WTC11 (cell line): Measurements from ENCODE around the gene RTL5. TPM values are rescaled to one million over a fixed set of nuclear protein-coding genes. Genes with fewer than 3 reads are reported as not detected.

Experiments used
- ATAC-seq: fragments of 200-7000 bp; cut with Tn5 transposase; 2 replicates; pipeline ENCODE4 v1.10.0; 2021; ENCODE audit warnings: mild to moderate bottlenecking, moderate library complexity
- CTCF ChIA-PET: fragments of 300-600 bp; sonication (Branson Sonifier 250); formaldehyde crosslinking; loops from one replicate; lab custom pipeline; 2021; ENCODE audit warnings: antibody characterized with exemption; lab: Charles Lee
- POLR2A ChIA-PET: fragments of 350-600 bp; sonication (Branson Sonifier 250); formaldehyde crosslinking; loops from one replicate; lab custom pipeline; 2021; ENCODE audit warnings: antibody characterized with exemption; lab: Charles Lee
- DNase-seq: peaks from one replicate; pipeline ENCODE4 v3.0.0; 2021; ENCODE audit warnings: low spot score
- H3K27ac Mint-ChIP-seq: 2 replicates; pipeline ENCODE4 v1.8.0; 2021; ENCODE audit warnings: mixed read lengths
- H3K27me3 Mint-ChIP-seq: 2 replicates; pipeline ENCODE4 v1.8.0; 2021; ENCODE audit warnings: low read depth, mild to moderate bottlenecking, moderate library complexity, mixed read lengths
- H3K36me3 Mint-ChIP-seq: 2 replicates; pipeline ENCODE4 v1.8.0; 2021; ENCODE audit warnings: mixed read lengths
- H3K4me1 Mint-ChIP-seq: 2 replicates; pipeline ENCODE4 v1.8.0; 2022; ENCODE audit warnings: mixed read lengths
- H3K4me3 Mint-ChIP-seq: 2 replicates; pipeline ENCODE4 v1.8.0; 2021; ENCODE audit warnings: mild to moderate bottlenecking, moderate library complexity, mixed read lengths
- H3K9me3 Mint-ChIP-seq: 2 replicates; pipeline ENCODE4 v1.8.0; 2021; ENCODE audit warnings: mixed read lengths
- CBFB ChIP-seq: sonication (generic); formaldehyde crosslinking; IDR thresholded peaks from 2 replicates; pipeline ENCODE4 v1.8.1; 2022; ENCODE audit warnings: mild to moderate bottlenecking, low read depth, missing genetic modification reagents
- IRF2 ChIP-seq: sonication (generic); formaldehyde crosslinking; IDR thresholded peaks from 2 replicates; pipeline ENCODE4 v1.8.0; 2022; ENCODE audit warnings: low read depth, missing genetic modification reagents, borderline replicate concordance
- JAZF1 ChIP-seq: fragments of 250-450 bp; sonication (Bioruptor Pico); IDR thresholded peaks from 2 replicates; pipeline ENCODE4 v1.9.0; 2021; ENCODE audit warnings: moderate library complexity, mild to moderate bottlenecking, inconsistent platforms
- NFE2L1 ChIP-seq: sonication (generic); formaldehyde crosslinking; IDR thresholded peaks from 2 replicates; pipeline ENCODE4 v1.8.1; 2023; ENCODE audit warnings: missing genetic modification reagents
- NR3C1 ChIP-seq: sonication (generic); formaldehyde crosslinking; conservative IDR thresholded peaks from 2 replicates; pipeline ENCODE4 v1.8.1; 2023; ENCODE audit warnings: low read depth, mild to moderate bottlenecking, missing genetic modification reagents
- TEAD1 ChIP-seq: sonication (generic); formaldehyde crosslinking; IDR thresholded peaks from 2 replicates; pipeline ENCODE4 v1.8.0; 2022; ENCODE audit warnings: mild to moderate bottlenecking, missing genetic modification reagents
- TEAD4 ChIP-seq: sonication (generic); formaldehyde crosslinking; IDR thresholded peaks from 2 replicates; pipeline ENCODE4 v1.8.0; 2022; ENCODE audit warnings: mild to moderate bottlenecking, missing genetic modification reagents
- ZBTB21 ChIP-seq: sonication (generic); formaldehyde crosslinking; IDR thresholded peaks from 2 replicates; pipeline ENCODE4 v1.8.1; 2023; ENCODE audit warnings: mild to moderate bottlenecking, missing genetic modification reagents, borderline replicate concordance
- ZNF138 ChIP-seq: sonication (generic); formaldehyde crosslinking; conservative IDR thresholded peaks from 2 replicates; pipeline ENCODE4 v1.8.1; 2022; ENCODE audit warnings: mild to moderate bottlenecking, moderate library complexity, missing genetic modification reagents
- ZNF232 ChIP-seq: sonication (generic); formaldehyde crosslinking; IDR thresholded peaks from 2 replicates; pipeline ENCODE4 v1.8.0; 2022; ENCODE audit warnings: mild to moderate bottlenecking, missing genetic modification reagents
- total RNA-seq: library from RNA; stranded (reverse); gene quantifications from 3 replicates; pipeline ENCODE4 v1.2.3, GENCODE V29; 2021
- TF ChIP-seq, protein P1 (sequence below): sonication (generic); formaldehyde crosslinking; IDR thresholded peaks from 2 replicates; pipeline ENCODE4 v1.8.1; 2023; ENCODE audit warnings: mild to moderate bottlenecking, missing genetic modification reagents, moderate library complexity
- TF ChIP-seq, protein P2 (sequence below): sonication (generic); formaldehyde crosslinking; IDR thresholded peaks from 2 replicates; pipeline ENCODE4 v1.8.0; 2023; ENCODE audit warnings: missing genetic modification reagents
- TF ChIP-seq, protein P3 (sequence below): fragments of 200-600 bp; IDR thresholded peaks from 2 replicates; pipeline ENCODE4 v1.8.0; 2022; ENCODE audit warnings: antibody characterized with exemption
- TF ChIP-seq, protein P4 (sequence below): sonication (generic); formaldehyde crosslinking; IDR thresholded peaks from 2 replicates; pipeline ENCODE4 v1.8.1; 2023; ENCODE audit warnings: mild to moderate bottlenecking, missing genetic modification reagents
- TF ChIP-seq, protein P5 (sequence below): sonication (generic); formaldehyde crosslinking; IDR thresholded peaks from 2 replicates; pipeline ENCODE4 v1.8.1; 2022; ENCODE audit warnings: low read depth, mild to moderate bottlenecking, moderate library complexity, missing genetic modification reagents, borderline replicate concordance
- TF ChIP-seq, protein P6 (sequence below): sonication (generic); formaldehyde crosslinking; IDR thresholded peaks from 2 replicates; pipeline ENCODE4 v1.8.1; 2022; ENCODE audit warnings: low read depth, missing genetic modification reagents, borderline replicate concordance
- TF ChIP-seq, protein P7 (sequence below): sonication (generic); formaldehyde crosslinking; IDR thresholded peaks from 2 replicates; pipeline ENCODE4 v1.8.1; 2022; ENCODE audit warnings: mild to moderate bottlenecking, missing genetic modification reagents, moderate library complexity, borderline replicate concordance

Gene RTL5
- total RNA-seq, 1 experiment from 2014 or later, result 1.3 TPM

DNA sequence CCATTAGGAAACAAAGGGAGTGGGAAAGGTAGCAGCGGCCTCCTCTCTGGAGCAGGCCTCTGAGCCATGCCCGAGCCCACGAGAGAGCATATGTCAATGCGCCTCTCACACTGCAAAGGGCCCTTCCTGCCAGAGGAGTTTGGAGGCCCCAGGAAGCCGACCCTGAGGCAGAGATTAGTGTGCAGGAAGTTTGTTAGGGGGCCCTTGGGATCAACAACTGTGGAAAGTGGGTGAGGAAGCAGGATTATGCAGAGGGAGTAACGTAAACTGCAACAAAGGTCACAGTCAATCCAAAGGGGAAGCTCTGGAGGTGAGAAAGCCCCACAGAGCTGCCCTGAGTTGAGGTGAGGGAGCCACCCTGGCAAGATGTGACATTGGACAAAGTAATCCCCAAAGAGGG, 17.4 kb downstream of the RTL5 start:
- ATAC-seq, result no peak
- H3K36me3 Mint-ChIP-seq, result no peaks in the 10 kb centered on the region
- no peaks in the 10 kb centered on the region for H3K27me3 Mint-ChIP-seq
- ChIA-PET POLR2A (interaction anchor here (1.1 kb wide), 1 partner anchor 39 kb away, joined by 3 read pairs; no protein-coding TSS in a partner anchor), CTCF (interaction anchor here (0.9 to 1.1 kb wide), 2 partner anchors 16 to 92 kb away, joined by 3 to 4 read pairs; no protein-coding TSS in a partner anchor)
- no peak overlapping the region for H3K4me3 Mint-ChIP-seq
- no peak for DNase-seq
- no peak overlapping the region for H3K27ac Mint-ChIP-seq
- H3K9me3 Mint-ChIP-seq, result no peaks in the 10 kb centered on the region
- TF ChIP-seq ZNF232 (no peak), CBFB (CRISPR knock-in tag) (no peak), NFE2L1 (CRISPR knock-in tag) (no peak), TEAD4 (CRISPR knock-in tag) (no peak), ZNF138 (CRISPR knock-in tag) (no peak), NR3C1 (CRISPR knock-in tag) (no peak), TEAD1 (CRISPR knock-in tag) (no peak), IRF2 (CRISPR knock-in tag) (no peak), JAZF1 (CRISPR knock-in tag) (no peak), ZBTB21 (no peak)
- TF ChIP-seq, protein P1, sequence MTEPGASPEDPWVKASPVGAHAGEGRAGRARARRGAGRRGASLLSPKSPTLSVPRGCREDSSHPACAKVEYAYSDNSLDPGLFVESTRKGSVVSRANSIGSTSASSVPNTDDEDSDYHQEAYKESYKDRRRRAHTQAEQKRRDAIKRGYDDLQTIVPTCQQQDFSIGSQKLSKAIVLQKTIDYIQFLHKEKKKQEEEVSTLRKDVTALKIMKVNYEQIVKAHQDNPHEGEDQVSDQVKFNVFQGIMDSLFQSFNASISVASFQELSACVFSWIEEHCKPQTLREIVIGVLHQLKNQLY (CRISPR knock-in tag), result no peak
- TF ChIP-seq, protein P2, sequence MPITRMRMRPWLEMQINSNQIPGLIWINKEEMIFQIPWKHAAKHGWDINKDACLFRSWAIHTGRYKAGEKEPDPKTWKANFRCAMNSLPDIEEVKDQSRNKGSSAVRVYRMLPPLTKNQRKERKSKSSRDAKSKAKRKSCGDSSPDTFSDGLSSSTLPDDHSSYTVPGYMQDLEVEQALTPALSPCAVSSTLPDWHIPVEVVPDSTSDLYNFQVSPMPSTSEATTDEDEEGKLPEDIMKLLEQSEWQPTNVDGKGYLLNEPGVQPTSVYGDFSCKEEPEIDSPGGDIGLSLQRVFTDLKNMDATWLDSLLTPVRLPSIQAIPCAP (CRISPR knock-in tag), result no peak
- TF ChIP-seq, protein P3, sequence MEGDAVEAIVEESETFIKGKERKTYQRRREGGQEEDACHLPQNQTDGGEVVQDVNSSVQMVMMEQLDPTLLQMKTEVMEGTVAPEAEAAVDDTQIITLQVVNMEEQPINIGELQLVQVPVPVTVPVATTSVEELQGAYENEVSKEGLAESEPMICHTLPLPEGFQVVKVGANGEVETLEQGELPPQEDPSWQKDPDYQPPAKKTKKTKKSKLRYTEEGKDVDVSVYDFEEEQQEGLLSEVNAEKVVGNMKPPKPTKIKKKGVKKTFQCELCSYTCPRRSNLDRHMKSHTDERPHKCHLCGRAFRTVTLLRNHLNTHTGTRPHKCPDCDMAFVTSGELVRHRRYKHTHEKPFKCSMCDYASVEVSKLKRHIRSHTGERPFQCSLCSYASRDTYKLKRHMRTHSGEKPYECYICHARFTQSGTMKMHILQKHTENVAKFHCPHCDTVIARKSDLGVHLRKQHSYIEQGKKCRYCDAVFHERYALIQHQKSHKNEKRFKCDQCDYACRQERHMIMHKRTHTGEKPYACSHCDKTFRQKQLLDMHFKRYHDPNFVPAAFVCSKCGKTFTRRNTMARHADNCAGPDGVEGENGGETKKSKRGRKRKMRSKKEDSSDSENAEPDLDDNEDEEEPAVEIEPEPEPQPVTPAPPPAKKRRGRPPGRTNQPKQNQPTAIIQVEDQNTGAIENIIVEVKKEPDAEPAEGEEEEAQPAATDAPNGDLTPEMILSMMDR, result no peak
- TF ChIP-seq, protein P4, sequence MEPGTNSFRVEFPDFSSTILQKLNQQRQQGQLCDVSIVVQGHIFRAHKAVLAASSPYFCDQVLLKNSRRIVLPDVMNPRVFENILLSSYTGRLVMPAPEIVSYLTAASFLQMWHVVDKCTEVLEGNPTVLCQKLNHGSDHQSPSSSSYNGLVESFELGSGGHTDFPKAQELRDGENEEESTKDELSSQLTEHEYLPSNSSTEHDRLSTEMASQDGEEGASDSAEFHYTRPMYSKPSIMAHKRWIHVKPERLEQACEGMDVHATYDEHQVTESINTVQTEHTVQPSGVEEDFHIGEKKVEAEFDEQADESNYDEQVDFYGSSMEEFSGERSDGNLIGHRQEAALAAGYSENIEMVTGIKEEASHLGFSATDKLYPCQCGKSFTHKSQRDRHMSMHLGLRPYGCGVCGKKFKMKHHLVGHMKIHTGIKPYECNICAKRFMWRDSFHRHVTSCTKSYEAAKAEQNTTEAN (CRISPR knock-in tag), result no peak
- TF ChIP-seq, protein P5, sequence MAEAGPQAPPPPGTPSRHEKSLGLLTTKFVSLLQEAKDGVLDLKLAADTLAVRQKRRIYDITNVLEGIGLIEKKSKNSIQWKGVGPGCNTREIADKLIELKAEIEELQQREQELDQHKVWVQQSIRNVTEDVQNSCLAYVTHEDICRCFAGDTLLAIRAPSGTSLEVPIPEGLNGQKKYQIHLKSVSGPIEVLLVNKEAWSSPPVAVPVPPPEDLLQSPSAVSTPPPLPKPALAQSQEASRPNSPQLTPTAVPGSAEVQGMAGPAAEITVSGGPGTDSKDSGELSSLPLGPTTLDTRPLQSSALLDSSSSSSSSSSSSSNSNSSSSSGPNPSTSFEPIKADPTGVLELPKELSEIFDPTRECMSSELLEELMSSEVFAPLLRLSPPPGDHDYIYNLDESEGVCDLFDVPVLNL (CRISPR knock-in tag), result no peak
- TF ChIP-seq, protein P6, sequence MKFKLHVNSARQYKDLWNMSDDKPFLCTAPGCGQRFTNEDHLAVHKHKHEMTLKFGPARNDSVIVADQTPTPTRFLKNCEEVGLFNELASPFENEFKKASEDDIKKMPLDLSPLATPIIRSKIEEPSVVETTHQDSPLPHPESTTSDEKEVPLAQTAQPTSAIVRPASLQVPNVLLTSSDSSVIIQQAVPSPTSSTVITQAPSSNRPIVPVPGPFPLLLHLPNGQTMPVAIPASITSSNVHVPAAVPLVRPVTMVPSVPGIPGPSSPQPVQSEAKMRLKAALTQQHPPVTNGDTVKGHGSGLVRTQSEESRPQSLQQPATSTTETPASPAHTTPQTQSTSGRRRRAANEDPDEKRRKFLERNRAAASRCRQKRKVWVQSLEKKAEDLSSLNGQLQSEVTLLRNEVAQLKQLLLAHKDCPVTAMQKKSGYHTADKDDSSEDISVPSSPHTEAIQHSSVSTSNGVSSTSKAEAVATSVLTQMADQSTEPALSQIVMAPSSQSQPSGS (CRISPR knock-in tag), result no peak
- TF ChIP-seq, protein P7, sequence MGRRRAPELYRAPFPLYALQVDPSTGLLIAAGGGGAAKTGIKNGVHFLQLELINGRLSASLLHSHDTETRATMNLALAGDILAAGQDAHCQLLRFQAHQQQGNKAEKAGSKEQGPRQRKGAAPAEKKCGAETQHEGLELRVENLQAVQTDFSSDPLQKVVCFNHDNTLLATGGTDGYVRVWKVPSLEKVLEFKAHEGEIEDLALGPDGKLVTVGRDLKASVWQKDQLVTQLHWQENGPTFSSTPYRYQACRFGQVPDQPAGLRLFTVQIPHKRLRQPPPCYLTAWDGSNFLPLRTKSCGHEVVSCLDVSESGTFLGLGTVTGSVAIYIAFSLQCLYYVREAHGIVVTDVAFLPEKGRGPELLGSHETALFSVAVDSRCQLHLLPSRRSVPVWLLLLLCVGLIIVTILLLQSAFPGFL (CRISPR knock-in tag), result no peak
- peaks cover 30% of the 10 kb centered on the region for H3K4me1 Mint-ChIP-seq

DNA sequence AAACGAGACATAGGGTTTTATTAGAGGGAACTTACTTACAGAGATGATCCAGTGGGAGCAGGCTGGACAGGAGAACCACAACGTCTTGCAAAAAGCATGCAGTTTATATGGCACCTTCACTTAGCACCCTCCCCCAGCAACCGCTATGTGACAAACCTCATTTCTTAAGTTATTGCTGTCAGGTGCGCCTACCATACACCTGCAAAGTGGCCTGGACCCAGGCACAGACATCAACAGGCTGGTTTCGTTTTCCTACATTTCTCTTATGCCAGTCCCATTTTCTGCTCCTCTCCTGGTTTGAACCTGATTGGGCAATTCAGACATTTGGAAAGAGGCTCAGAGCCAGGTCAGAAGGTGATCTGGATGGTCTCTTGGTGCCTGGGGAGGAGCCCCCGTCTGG, 18.3 kb downstream of the RTL5 start:
- Mint-ChIP-seq H3K36me3 (no peaks in the 10 kb centered on the region), H3K4me1 (peaks cover 30% of the 10 kb centered on the region), H3K4me3 (no peak overlapping the region), H3K27ac (no peak overlapping the region), H3K9me3 (no peaks in the 10 kb centered on the region), H3K27me3 (no peaks in the 10 kb centered on the region)
- DNase-seq (no peak), ATAC-seq (no peak)
- ChIA-PET POLR2A (no interaction called here), CTCF (no interaction called here)
- TF ChIP-seq CBFB (CRISPR knock-in tag), result no peak
